ENCODE measurements around the gene SLC22A25.

DNA sequence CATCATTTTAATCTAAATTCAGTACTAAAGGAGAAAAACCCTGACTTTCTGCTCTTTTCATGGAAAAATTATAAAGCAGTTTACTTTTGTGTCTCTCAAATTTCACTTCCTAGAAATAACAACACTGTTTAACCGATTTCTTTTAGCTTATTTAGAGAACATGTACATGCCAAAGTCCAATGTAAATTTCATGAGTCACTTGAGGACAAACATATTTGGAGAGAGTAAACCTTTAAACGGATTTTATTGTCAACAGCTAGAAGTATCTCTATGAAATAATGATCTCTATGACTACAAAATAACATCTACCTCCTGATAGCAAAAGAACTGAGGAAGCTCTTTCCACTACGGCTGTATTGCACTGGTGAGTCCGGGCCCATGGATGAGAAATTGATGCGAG, 46.3 kb upstream of the SLC22A25 start:
- TF ChIP-seq ZNF350 (tag by site-specific recombination; IDR thresholded peaks at IDR 0.05) = no peak
- TF ChIP-seq, protein P1, sequence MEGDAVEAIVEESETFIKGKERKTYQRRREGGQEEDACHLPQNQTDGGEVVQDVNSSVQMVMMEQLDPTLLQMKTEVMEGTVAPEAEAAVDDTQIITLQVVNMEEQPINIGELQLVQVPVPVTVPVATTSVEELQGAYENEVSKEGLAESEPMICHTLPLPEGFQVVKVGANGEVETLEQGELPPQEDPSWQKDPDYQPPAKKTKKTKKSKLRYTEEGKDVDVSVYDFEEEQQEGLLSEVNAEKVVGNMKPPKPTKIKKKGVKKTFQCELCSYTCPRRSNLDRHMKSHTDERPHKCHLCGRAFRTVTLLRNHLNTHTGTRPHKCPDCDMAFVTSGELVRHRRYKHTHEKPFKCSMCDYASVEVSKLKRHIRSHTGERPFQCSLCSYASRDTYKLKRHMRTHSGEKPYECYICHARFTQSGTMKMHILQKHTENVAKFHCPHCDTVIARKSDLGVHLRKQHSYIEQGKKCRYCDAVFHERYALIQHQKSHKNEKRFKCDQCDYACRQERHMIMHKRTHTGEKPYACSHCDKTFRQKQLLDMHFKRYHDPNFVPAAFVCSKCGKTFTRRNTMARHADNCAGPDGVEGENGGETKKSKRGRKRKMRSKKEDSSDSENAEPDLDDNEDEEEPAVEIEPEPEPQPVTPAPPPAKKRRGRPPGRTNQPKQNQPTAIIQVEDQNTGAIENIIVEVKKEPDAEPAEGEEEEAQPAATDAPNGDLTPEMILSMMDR (tag by site-specific recombination; IDR thresholded peaks at IDR 0.05) = no peak
- no peak for TF ChIP-seq ZNF677 (tag by site-specific recombination; IDR thresholded peaks at IDR 0.05)
- no peak for TF ChIP-seq ZNF155 (tag by site-specific recombination; IDR thresholded peaks at IDR 0.05)
- TF ChIP-seq, protein P2, sequence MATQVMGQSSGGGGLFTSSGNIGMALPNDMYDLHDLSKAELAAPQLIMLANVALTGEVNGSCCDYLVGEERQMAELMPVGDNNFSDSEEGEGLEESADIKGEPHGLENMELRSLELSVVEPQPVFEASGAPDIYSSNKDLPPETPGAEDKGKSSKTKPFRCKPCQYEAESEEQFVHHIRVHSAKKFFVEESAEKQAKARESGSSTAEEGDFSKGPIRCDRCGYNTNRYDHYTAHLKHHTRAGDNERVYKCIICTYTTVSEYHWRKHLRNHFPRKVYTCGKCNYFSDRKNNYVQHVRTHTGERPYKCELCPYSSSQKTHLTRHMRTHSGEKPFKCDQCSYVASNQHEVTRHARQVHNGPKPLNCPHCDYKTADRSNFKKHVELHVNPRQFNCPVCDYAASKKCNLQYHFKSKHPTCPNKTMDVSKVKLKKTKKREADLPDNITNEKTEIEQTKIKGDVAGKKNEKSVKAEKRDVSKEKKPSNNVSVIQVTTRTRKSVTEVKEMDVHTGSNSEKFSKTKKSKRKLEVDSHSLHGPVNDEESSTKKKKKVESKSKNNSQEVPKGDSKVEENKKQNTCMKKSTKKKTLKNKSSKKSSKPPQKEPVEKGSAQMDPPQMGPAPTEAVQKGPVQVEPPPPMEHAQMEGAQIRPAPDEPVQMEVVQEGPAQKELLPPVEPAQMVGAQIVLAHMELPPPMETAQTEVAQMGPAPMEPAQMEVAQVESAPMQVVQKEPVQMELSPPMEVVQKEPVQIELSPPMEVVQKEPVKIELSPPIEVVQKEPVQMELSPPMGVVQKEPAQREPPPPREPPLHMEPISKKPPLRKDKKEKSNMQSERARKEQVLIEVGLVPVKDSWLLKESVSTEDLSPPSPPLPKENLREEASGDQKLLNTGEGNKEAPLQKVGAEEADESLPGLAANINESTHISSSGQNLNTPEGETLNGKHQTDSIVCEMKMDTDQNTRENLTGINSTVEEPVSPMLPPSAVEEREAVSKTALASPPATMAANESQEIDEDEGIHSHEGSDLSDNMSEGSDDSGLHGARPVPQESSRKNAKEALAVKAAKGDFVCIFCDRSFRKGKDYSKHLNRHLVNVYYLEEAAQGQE (tag by site-specific recombination; IDR thresholded peaks at IDR 0.05) = no peak
- TF ChIP-seq ZNF121 (tag by site-specific recombination; IDR thresholded peaks at IDR 0.05) = no peak
- TF ChIP-seq, protein P3, sequence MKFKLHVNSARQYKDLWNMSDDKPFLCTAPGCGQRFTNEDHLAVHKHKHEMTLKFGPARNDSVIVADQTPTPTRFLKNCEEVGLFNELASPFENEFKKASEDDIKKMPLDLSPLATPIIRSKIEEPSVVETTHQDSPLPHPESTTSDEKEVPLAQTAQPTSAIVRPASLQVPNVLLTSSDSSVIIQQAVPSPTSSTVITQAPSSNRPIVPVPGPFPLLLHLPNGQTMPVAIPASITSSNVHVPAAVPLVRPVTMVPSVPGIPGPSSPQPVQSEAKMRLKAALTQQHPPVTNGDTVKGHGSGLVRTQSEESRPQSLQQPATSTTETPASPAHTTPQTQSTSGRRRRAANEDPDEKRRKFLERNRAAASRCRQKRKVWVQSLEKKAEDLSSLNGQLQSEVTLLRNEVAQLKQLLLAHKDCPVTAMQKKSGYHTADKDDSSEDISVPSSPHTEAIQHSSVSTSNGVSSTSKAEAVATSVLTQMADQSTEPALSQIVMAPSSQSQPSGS (tag by site-specific recombination; IDR thresholded peaks at IDR 0.05; ENCODE audit: low read depth) = no peak
- no peak for TF ChIP-seq ZNF214 (tag by site-specific recombination; IDR thresholded peaks at IDR 0.05; ENCODE audit: borderline replicate concordance)
- no peak for TF ChIP-seq ZSCAN30 (tag by site-specific recombination; IDR thresholded peaks at IDR 0.05)
- TF ChIP-seq ZBTB7A (tag by site-specific recombination; IDR thresholded peaks at IDR 0.05; ENCODE audit: low read depth) = no peak
- no peak for TF ChIP-seq KLF9 (tag by site-specific recombination; IDR thresholded peaks at IDR 0.05; ENCODE audit: low read depth)
- TF ChIP-seq SP2 (tag by site-specific recombination; IDR thresholded peaks at IDR 0.05) = no peak
- TF ChIP-seq ZEB2 (tag by site-specific recombination; IDR thresholded peaks at IDR 0.05) = no peak
- no peak for TF ChIP-seq ZNF561 (tag by site-specific recombination; IDR thresholded peaks at IDR 0.05; ENCODE audit: borderline replicate concordance)

Measured in HEK293 (cell line).